ENCODE data around the gene CNDP2.

DNA sequence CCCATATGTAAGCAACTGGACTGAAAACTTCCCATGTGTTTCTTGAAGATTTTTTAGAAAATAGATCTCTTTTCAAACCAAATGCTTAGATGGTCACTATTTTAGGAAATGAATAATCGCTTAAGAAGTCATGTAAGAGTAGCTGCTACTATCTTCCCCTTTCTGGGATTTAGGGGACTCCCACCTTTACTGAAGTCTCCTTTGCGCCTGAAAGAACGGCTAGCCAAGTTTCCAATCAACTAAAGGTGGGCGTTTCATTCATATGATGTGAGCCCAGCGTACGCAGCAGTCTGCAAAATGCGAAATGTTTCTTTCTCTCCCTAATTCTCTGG lies 40.2 kb upstream of the CNDP2 start:
- TF ChIP-seq CTCF (IDR thresholded peaks at IDR 0.05) = no peak
- TF ChIP-seq, protein P1, sequence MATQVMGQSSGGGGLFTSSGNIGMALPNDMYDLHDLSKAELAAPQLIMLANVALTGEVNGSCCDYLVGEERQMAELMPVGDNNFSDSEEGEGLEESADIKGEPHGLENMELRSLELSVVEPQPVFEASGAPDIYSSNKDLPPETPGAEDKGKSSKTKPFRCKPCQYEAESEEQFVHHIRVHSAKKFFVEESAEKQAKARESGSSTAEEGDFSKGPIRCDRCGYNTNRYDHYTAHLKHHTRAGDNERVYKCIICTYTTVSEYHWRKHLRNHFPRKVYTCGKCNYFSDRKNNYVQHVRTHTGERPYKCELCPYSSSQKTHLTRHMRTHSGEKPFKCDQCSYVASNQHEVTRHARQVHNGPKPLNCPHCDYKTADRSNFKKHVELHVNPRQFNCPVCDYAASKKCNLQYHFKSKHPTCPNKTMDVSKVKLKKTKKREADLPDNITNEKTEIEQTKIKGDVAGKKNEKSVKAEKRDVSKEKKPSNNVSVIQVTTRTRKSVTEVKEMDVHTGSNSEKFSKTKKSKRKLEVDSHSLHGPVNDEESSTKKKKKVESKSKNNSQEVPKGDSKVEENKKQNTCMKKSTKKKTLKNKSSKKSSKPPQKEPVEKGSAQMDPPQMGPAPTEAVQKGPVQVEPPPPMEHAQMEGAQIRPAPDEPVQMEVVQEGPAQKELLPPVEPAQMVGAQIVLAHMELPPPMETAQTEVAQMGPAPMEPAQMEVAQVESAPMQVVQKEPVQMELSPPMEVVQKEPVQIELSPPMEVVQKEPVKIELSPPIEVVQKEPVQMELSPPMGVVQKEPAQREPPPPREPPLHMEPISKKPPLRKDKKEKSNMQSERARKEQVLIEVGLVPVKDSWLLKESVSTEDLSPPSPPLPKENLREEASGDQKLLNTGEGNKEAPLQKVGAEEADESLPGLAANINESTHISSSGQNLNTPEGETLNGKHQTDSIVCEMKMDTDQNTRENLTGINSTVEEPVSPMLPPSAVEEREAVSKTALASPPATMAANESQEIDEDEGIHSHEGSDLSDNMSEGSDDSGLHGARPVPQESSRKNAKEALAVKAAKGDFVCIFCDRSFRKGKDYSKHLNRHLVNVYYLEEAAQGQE (IDR thresholded peaks at IDR 0.05; ENCODE audit: insufficient read depth in 1 of 2, low read depth in 2 of 2, low read length in 1 of 2) = no peak

Measured in Panc1 (cell line).